Activated gamma-delta T cell (primary cell): ENCODE results near the gene EDN2.

Experiments
- DNase-seq: peaks from one replicate; lab custom pipeline; 2025; lab: John Stamatoyannopoulos, UW

EDN2 gene

GRCh38 chr1:41437011-41437355, 47.5 kb downstream of the EDN2 start:
- DNase-seq: no peak

GRCh38 chr1:41436281-41437010, 48.0 kb downstream of the EDN2 start:
- no peak for DNase-seq

DNA sequence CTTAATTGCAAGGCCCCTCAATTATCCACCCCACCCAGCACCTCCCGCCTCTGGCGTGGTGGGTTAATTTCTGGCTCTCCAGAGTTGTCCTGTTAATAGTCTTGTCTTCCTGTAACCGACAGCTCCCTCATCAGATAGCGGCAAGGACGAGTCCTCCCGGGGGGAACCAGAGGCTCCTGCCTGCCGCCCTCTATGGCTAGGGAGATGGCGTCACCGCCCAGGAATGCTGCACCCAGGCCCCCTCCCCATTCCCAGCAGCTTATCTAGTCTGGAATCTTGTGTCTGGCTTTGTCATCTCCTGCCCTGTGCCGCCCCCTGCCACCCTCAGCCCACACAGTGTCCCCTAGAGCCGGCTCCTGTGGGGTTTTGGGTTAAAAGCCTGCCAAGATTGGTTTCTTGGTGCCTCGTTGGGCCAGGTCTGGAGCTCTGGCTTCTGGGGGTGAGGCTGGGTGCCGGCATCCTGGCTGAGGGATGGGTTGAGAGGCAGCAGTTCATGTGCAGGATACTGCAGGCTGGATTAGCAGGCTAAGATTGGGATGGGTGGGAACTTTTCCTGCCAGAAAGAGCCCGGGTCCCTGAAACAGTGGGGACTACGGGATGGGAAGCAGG, 48.8 kb downstream of the EDN2 start:
- DNase-seq: no peak

GRCh38 chr1:41434748-41435449, 49.6 kb downstream of the EDN2 start:
- no peak for DNase-seq

- DNase-seq: no peak
Measured at GRCh38 chr1:41434306-41434705, 50.2 kb downstream of the EDN2 start.

DNA sequence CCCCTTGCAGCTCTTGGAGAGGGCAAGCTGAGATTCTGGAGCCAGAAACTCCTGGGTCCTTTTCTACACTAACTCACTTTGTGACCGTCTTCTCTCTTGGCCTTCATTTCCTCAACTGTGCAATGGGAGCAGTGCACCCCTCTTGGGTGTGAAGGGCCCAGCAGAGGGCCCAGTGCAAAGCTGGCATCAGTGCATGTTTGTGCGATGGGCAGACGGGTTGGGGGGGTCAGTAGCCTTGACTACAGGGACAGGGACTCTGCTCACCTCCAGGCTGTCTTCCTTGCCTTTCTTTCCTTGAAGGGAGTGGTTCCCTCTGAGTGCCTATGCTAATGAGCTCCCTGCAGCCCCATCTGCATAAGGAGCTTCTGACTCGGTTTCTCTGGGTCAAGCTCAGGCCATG, 51.0 kb downstream of the EDN2 start:
- DNase-seq: no peak

GRCh38 chr1:41432481-41433280, 51.8 kb downstream of the EDN2 start:
- DNase-seq: peak; percentile 29

- DNase-seq: no peak
Measured at GRCh38 chr1:41431490-41432350, 52.8 kb downstream of the EDN2 start.

- no peak for DNase-seq
Measured at GRCh38 chr1:41430582-41430981, 53.9 kb downstream of the EDN2 start.

- DNase-seq: no peak
Measured at GRCh38 chr1:41430069-41430468, 54.4 kb downstream of the EDN2 start.

GRCh38 chr1:41429641-41430035, 54.8 kb downstream of the EDN2 start:
- DNase-seq: no peak
